GM23338 (cell line): Measurements from ENCODE around the gene DENND2A. TPM values are rescaled to one million over a fixed set of nuclear protein-coding genes. Genes with fewer than 3 reads are reported as not detected.

Experiments
- ATAC-seq: fragments of 200-7000 bp; cut with Tn5 transposase; 3 replicates; pipeline ENCODE4 v1.9.1; 2020
- DNase-seq: peaks from one replicate; pipeline ENCODE4 v3.0.0-alpha.2; 2015; ENCODE audit warnings: low spot score
- H2AFZ ChIP-seq: fragments of 200-600 bp; sonication (generic); 2 replicates; pipeline ENCODE4 v1.8.0; 2016; ENCODE audit warnings: antibody characterized with exemption, mild to moderate bottlenecking, moderate library complexity
- H3F3A ChIP-seq: fragments of 200-600 bp; sonication (generic); replicated peaks from 2 replicates; pipeline ENCODE4 v1.8.0; 2017; ENCODE audit warnings: antibody characterized with exemption, mixed run types, low read depth
- H3K27ac ChIP-seq: fragments of 200-600 bp; sonication (generic); 2 replicates; pipeline ENCODE4 v1.6.1; 2016; ENCODE audit warnings: low read depth
- H3K27me3 ChIP-seq: fragments of 200-600 bp; sonication (generic); 2 replicates; pipeline ENCODE4 v1.8.0; 2016; ENCODE audit warnings: mild to moderate bottlenecking, mixed run types, moderate library complexity; ENCODE audit not compliant: insufficient read depth
- H3K36me3 ChIP-seq: fragments of 200-600 bp; sonication (generic); 2 replicates; pipeline ENCODE4 v1.8.0; 2016; ENCODE audit warnings: mild to moderate bottlenecking; ENCODE audit not compliant: insufficient read depth
- H3K4me1 ChIP-seq: fragments of 200-600 bp; sonication (generic); 2 replicates; pipeline ENCODE4 v1.8.0; 2016; ENCODE audit warnings: mild to moderate bottlenecking, moderate library complexity; ENCODE audit not compliant: insufficient read depth
- H3K4me2 ChIP-seq: fragments of 200-600 bp; sonication (generic); 2 replicates; pipeline ENCODE4 v1.7.1; 2017; ENCODE audit warnings: mixed run types
- H3K4me3 ChIP-seq: fragments of 200-600 bp; sonication (generic); 2 replicates; pipeline ENCODE4 v1.6.1; 2016; ENCODE audit warnings: mixed run types
- H3K79me2 ChIP-seq: fragments of 200-600 bp; sonication (generic); replicated peaks from 2 replicates; pipeline ENCODE4 v1.8.0; 2017; ENCODE audit warnings: mild to moderate bottlenecking; ENCODE audit not compliant: insufficient read depth
- H3K9me2 ChIP-seq: fragments of 200-600 bp; sonication (generic); 2 replicates; pipeline ENCODE4 v1.8.0; 2017; ENCODE audit not compliant: insufficient read depth
- H4K20me1 ChIP-seq: fragments of 200-600 bp; sonication (generic); replicated peaks from 2 replicates; pipeline ENCODE4 v1.8.0; 2017; ENCODE audit warnings: mild to moderate bottlenecking; ENCODE audit not compliant: insufficient read depth
- H3K27ac Mint-ChIP-seq: 2 replicates; pipeline ENCODE4 v1.8.0; 2020; ENCODE audit warnings: inconsistent platforms, mild to moderate bottlenecking, moderate library complexity, mixed read lengths
- H3K27me3 Mint-ChIP-seq: 3 replicates; pipeline ENCODE4 v1.8.0; 2022; ENCODE audit warnings: low read depth, mild to moderate bottlenecking, moderate library complexity, mixed read lengths, inconsistent platforms; ENCODE audit not compliant: insufficient read depth, poor library complexity
- H3K36me3 Mint-ChIP-seq: 3 replicates; pipeline ENCODE4 v1.8.0; 2021; ENCODE audit warnings: low read depth, mild to moderate bottlenecking, inconsistent platforms, moderate library complexity, mixed read lengths
- H3K4me1 Mint-ChIP-seq: 3 replicates; pipeline ENCODE4 v1.8.0; 2020; ENCODE audit warnings: mild to moderate bottlenecking, inconsistent platforms, mixed read lengths
- H3K4me3 Mint-ChIP-seq: 3 replicates; pipeline ENCODE4 v1.8.0; 2021; ENCODE audit warnings: moderate library complexity, mild to moderate bottlenecking, inconsistent platforms, mixed read lengths
- H3K9me3 Mint-ChIP-seq: 3 replicates; pipeline ENCODE4 v1.8.0; 2020; ENCODE audit warnings: moderate library complexity, mild to moderate bottlenecking, inconsistent platforms, mixed read lengths
- CREB1 ChIP-seq: fragments of 250-450 bp; sonication (Bioruptor Pico); IDR thresholded peaks from 2 replicates; pipeline ENCODE4 v1.5.0; 2020; ENCODE audit warnings: low read depth, mild to moderate bottlenecking, moderate library complexity
- EZH2phosphoT487 ChIP-seq: fragments of 200-600 bp; sonication (generic); IDR thresholded peaks from one replicate; pipeline ENCODE4 v1.8.1; 2018; ENCODE audit warnings: antibody characterized with exemption; ENCODE audit not compliant: unreplicated experiment
- JUNB ChIP-seq: IDR thresholded peaks from one replicate; pipeline ENCODE4 v1.6.1; 2016; ENCODE audit warnings: antibody characterized with exemption; ENCODE audit not compliant: unreplicated experiment
- ZNF114 ChIP-seq: fragments of 250-450 bp; sonication (Bioruptor Pico); IDR thresholded peaks from 2 replicates; pipeline ENCODE4 v1.5.0; 2020; ENCODE audit warnings: mild to moderate bottlenecking, moderate library complexity
- polyA plus RNA-seq: library from polyadenylated mRNA; unstranded; fragments of >200 nt; fragmentation: Nextera tagmentation; extraction: Ambion mirVana; gene quantifications from 2 replicates; pipeline ENCODE4 v1.2.1, GENCODE V29; 2016
- total RNA-seq: library from RNA; depleted of rRNA; stranded (reverse); fragments of >200 nt; shearing (Covaris generic); gene quantifications from 2 replicates; pipeline ENCODE4 v1.2.3, GENCODE V29; 2014
- TF ChIP-seq, protein P1 (sequence below): fragments of 250-450 bp; sonication (Bioruptor Pico); IDR thresholded peaks from 2 replicates; pipeline ENCODE4 v1.5.0; 2020; ENCODE audit warnings: mild to moderate bottlenecking, moderate library complexity

DENND2A gene
- total and polyA plus RNA-seq, 2 experiments from 2014 or later, result 1.7 to 5.6 TPM

DNA sequence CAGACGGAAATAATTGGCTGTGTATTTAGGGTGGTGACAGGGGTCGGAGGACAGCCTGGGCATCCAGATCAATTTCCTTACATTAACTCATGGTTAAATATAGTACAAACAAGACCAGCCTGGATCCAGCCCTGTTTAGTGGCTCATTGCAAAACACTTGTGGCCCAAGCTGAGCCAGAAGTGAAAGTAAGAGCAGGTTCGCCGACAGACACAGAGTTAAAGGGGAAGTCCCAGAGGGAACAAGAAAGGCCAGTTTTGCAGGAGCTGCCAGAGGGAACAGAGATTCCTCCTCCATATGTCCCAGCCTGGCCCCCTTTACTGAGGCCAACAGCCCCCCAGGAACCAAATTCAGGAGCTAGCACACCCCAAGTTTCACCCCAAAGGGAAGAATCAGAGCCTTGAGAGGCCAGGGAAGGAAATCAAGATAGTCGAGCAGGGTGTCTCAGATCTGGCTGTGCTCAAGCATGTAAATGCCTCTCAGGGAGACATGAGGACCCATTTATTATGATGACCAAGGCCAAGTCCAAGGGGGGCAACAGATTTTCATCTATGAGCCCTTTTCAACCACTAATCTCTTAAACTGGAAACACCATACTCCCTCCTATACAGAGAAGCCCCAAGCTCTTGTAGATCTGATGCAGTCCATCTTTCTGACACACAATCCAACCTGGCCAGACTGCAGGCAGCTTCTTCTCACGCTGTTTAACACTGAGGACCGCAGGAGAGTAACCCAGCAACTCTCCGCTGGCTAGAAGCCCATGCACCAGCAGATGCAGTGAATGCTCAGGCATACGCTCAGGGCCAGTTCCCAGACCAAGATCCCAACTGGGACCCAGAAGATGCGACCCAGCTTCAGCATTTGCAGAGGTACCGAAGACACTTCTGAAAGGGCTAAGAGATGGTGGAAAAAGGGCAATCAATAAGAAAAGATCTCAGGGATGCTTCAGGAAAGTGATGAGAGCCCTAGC is 16.2 kb upstream of the DENND2A start:
- DNase-seq, result no peak

More for the DNA sequence above, 16.2 kb upstream of the DENND2A start:
- Histone ChIP-seq H3K4me1 (no peaks in the 10 kb centered on the region), H3K4me3 (no peak overlapping the region), H4K20me1 (no peaks in the 10 kb centered on the region), H3K79me2 (no peaks in the 10 kb centered on the region), H3K4me2 (no peak overlapping the region), H3K36me3 (no peaks in the 10 kb centered on the region), H3K27me3 (no peaks in the 10 kb centered on the region), H3K27ac (no peak overlapping the region), H3K9me2 (no peaks in the 10 kb centered on the region), H3F3A (no peaks in the 10 kb centered on the region), H2AFZ (no peak overlapping the region)
- ATAC-seq, result no peak
- no peaks in the 10 kb centered on the region for H3K36me3 Mint-ChIP-seq
- no peak overlapping the region for H3K4me3 Mint-ChIP-seq
- H3K4me1 Mint-ChIP-seq, result peaks cover 9% of the 10 kb centered on the region; the same call in 2 of the 3 replicates
- no peak for TF ChIP-seq JUNB
- TF ChIP-seq CREB1, result no peak
- no peak for TF ChIP-seq ZNF114 (CRISPR knock-in tag)
- TF ChIP-seq EZH2phosphoT487, result no peak
- TF ChIP-seq, protein P1, sequence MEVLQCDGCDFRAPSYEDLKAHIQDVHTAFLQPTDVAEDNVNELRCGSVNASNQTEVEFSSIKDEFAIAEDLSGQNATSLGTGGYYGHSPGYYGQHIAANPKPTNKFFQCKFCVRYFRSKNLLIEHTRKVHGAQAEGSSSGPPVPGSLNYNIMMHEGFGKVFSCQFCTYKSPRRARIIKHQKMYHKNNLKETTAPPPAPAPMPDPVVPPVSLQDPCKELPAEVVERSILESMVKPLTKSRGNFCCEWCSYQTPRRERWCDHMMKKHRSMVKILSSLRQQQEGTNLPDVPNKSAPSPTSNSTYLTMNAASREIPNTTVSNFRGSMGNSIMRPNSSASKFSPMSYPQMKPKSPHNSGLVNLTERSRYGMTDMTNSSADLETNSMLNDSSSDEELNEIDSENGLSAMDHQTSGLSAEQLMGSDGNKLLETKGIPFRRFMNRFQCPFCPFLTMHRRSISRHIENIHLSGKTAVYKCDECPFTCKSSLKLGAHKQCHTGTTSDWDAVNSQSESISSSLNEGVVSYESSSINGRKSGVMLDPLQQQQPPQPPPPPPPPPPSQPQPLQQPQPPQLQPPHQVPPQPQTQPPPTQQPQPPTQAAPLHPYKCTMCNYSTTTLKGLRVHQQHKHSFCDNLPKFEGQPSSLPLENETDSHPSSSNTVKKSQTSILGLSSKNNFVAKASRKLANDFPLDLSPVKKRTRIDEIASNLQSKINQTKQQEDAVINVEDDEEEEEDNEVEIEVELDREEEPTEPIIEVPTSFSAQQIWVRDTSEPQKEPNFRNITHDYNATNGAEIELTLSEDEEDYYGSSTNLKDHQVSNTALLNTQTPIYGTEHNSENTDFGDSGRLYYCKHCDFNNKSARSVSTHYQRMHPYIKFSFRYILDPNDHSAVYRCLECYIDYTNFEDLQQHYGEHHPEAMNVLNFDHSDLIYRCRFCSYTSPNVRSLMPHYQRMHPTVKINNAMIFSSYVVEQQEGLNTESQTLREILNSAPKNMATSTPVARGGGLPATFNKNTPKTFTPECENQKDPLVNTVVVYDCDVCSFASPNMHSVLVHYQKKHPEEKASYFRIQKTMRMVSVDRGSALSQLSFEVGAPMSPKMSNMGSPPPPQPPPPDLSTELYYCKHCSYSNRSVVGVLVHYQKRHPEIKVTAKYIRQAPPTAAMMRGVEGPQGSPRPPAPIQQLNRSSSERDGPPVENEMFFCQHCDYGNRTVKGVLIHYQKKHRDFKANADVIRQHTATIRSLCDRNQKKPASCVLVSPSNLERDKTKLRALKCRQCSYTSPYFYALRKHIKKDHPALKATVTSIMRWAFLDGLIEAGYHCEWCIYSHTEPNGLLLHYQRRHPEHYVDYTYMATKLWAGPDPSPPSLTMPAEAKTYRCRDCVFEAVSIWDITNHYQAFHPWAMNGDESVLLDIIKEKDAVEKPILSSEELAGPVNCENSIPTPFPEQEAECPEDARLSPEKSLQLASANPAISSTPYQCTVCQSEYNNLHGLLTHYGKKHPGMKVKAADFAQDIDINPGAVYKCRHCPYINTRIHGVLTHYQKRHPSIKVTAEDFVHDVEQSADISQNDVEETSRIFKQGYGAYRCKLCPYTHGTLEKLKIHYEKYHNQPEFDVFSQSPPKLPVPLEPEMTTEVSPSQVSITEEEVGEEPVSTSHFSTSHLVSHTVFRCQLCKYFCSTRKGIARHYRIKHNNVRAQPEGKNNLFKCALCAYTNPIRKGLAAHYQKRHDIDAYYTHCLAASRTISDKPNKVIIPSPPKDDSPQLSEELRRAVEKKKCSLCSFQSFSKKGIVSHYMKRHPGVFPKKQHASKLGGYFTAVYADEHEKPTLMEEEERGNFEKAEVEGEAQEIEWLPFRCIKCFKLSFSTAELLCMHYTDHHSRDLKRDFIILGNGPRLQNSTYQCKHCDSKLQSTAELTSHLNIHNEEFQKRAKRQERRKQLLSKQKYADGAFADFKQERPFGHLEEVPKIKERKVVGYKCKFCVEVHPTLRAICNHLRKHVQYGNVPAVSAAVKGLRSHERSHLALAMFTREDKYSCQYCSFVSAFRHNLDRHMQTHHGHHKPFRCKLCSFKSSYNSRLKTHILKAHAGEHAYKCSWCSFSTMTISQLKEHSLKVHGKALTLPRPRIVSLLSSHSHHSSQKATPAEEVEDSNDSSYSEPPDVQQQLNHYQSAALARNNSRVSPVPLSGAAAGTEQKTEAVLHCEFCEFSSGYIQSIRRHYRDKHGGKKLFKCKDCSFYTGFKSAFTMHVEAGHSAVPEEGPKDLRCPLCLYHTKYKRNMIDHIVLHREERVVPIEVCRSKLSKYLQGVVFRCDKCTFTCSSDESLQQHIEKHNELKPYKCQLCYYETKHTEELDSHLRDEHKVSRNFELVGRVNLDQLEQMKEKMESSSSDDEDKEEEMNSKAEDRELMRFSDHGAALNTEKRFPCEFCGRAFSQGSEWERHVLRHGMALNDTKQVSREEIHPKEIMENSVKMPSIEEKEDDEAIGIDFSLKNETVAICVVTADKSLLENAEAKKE (CRISPR knock-in tag), result no peak
- H3K27me3 Mint-ChIP-seq, result peaks cover 9% of the 10 kb centered on the region
- peaks cover 3% of the 10 kb centered on the region; the same call in 1 of the 3 replicates for H3K9me3 Mint-ChIP-seq
- no peak overlapping the region for H3K27ac Mint-ChIP-seq
